HG03558 (cell line): ENCODE measurements around the gene ZBTB7C.
"Not testable (repeated sequence)": the region's sequence is repeated elsewhere in the genome, so short reads cannot be mapped to it uniquely, and the experiment has no call there.

ENCODE experiments used
- ATAC-seq: cut with Tn5 transposase; IDR thresholded peaks from one replicate; pipeline ENCODE4 v1.9.1; 2021; ENCODE audit warnings: moderate number of reproducible peaks; ENCODE audit not compliant: unreplicated experiment; ENCODE audit errors: extremely low read depth

Gene ZBTB7C

GRCh38 chr18:48281460-48281859 is 127.7 kb downstream of the ZBTB7C start:
- not testable (repeated sequence) for ATAC-seq

GRCh38 chr18:48279312-48279711 is 129.9 kb downstream of the ZBTB7C start:
- no peak for ATAC-seq

GRCh38 chr18:48278081-48278480 is 131.1 kb downstream of the ZBTB7C start:
- ATAC-seq: no peak

GRCh38 chr18:48274301-48274700 is 134.9 kb downstream of the ZBTB7C start:
- no peak for ATAC-seq

- ATAC-seq: no peak
Measured at GRCh38 chr18:48270929-48271328, 138.3 kb downstream of the ZBTB7C start.

GRCh38 chr18:48265328-48265727 is 143.9 kb downstream of the ZBTB7C start:
- no peak for ATAC-seq

GRCh38 chr18:48263914-48264902 is 145.0 kb downstream of the ZBTB7C start:
- no peak for ATAC-seq

- no peak for ATAC-seq
Measured at GRCh38 chr18:48263192-48263853, 145.9 kb downstream of the ZBTB7C start.

GRCh38 chr18:48260237-48260636 is 148.9 kb downstream of the ZBTB7C start:
- no peak for ATAC-seq

GRCh38 chr18:48256848-48257247 is 152.3 kb downstream of the ZBTB7C start:
- no peak for ATAC-seq

- ATAC-seq: no peak
Measured at GRCh38 chr18:48254077-48254602, 155.0 kb downstream of the ZBTB7C start.

GRCh38 chr18:48252525-48252924 is 156.7 kb downstream of the ZBTB7C start:
- no peak for ATAC-seq

GRCh38 chr18:48250918-48251317 is 158.3 kb downstream of the ZBTB7C start:
- no peak for ATAC-seq

- no peak for ATAC-seq
Measured at GRCh38 chr18:48250362-48250907, 158.7 kb downstream of the ZBTB7C start.

- ATAC-seq: no peak
Measured at GRCh38 chr18:48249854-48250253, 159.3 kb downstream of the ZBTB7C start.

- ATAC-seq: no peak
Measured at GRCh38 chr18:48244530-48244929, 164.7 kb downstream of the ZBTB7C start.

- ATAC-seq: no peak
Measured at GRCh38 chr18:48238636-48239035, 170.5 kb downstream of the ZBTB7C start.

GRCh38 chr18:48238206-48238605 is 171.0 kb downstream of the ZBTB7C start:
- ATAC-seq: no peak

GRCh38 chr18:48236822-48237221 is 172.4 kb downstream of the ZBTB7C start:
- ATAC-seq: no peak

- ATAC-seq: no peak
Measured at GRCh38 chr18:48230467-48231113, 178.6 kb downstream of the ZBTB7C start.
